GM10248 (cell line): ENCODE measurements around the gene LCN10.

ENCODE experiments used
- CTCF ChIA-PET: fragments of 300-600 bp; sonication (Branson Sonifier 250); formaldehyde crosslinking; extraction: SDS; loops from one replicate; lab custom pipeline; 2021; ENCODE audit warnings: antibody characterized with exemption; lab: Yijun Ruan, JAX
- POLR2A ChIA-PET: fragments of 350-650 bp; sonication (Branson Sonifier 250); formaldehyde crosslinking; extraction: SDS; loops from one replicate; lab custom pipeline; 2020; ENCODE audit warnings: antibody characterized with exemption; lab: Yijun Ruan, JAX
- DNase-seq: peaks from one replicate; pipeline ENCODE4 v3.0.0; 2012; ENCODE audit errors: extremely low spot score
- TF ChIP-seq, protein P1 (sequence below): IDR thresholded peaks from 2 replicates; pipeline ENCODE4 v1.5.1; 2012; ENCODE audit warnings: mild to moderate bottlenecking, low read depth; ENCODE audit errors: extremely low read depth, missing control alignments, control extremely low read depth

LCN10 gene

DNA sequence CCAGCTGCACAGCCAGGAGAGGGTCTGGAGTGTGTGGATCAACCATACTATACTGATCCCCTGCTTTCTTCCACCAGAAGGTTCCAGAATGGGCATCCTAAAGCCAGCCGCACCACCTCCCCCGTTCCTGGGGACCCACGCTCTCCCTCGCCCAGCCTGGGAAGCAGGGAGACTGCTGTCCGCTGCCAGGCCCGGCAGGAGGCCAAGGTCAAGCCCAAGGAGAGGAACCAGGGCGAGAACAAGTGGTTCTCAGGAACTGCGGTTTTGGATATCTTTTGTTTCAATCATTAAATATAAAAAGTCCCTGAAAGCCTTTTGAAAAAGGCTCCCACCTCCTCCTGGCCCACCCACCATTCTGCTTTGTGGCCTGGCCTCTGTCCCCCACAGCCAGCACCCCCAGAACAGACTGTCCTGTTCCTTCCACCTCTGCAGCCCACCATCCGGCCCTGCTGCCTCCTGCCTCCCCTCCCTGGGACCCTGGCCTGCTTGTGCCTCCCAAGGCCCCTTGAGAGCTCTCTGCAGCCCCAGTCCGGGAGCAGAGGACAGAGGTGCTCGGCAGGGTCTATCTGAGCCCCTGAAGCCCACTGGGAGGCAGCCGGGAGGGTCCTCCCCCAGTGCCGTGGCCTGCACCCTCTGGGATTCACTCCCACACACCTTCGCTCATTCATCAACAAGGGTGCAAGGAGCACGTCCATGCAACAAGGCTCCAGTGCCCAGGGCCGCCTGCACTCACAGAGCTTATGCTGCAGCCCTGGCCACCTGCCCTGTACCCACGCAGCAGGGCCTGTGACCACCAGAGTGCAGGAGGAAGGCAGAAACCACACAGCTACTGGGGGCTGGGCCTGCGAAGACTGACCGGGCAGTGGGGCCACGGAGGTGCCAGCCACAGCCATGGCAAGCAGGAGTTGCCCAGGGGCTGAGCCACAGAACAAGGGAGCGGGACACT, 6.2 kb upstream of the LCN10 start:
- TF ChIP-seq, protein P1, sequence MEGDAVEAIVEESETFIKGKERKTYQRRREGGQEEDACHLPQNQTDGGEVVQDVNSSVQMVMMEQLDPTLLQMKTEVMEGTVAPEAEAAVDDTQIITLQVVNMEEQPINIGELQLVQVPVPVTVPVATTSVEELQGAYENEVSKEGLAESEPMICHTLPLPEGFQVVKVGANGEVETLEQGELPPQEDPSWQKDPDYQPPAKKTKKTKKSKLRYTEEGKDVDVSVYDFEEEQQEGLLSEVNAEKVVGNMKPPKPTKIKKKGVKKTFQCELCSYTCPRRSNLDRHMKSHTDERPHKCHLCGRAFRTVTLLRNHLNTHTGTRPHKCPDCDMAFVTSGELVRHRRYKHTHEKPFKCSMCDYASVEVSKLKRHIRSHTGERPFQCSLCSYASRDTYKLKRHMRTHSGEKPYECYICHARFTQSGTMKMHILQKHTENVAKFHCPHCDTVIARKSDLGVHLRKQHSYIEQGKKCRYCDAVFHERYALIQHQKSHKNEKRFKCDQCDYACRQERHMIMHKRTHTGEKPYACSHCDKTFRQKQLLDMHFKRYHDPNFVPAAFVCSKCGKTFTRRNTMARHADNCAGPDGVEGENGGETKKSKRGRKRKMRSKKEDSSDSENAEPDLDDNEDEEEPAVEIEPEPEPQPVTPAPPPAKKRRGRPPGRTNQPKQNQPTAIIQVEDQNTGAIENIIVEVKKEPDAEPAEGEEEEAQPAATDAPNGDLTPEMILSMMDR, result no peak
- no peak for DNase-seq
- POLR2A ChIA-PET, result no interaction called here
- CTCF ChIA-PET, result interaction anchor here (1.0 to 1.4 kb wide), 4 partner anchors 17 to 29 kb away, joined by 3 to 6 read pairs (median 3); no protein-coding TSS in a partner anchor

DNA sequence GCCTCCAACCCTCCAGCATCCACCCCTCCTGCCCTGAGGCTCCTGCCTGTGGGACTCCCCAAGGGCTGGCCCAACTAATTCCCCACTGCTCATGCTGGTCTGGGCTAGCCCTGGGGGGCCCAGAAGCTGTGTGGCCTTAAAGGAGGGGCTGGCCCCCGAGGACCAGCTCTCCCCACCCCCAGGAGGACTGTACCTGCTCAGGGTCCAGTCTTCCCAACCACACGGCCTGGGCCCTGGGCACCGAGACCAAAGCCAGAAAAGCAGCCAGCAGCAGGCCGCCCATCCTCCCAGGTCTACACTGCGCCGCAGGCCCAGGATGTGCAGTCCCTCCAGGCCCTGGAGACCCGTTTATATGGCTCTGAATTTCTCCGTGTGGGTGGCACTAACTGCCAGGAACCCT, 5.5 kb upstream of the LCN10 start, which contains the start of gene LCN6:
Gene LCN6 (minus strand): TSS at position 325 of the 400 bp plus-strand sequence. CDS start 42 bp downstream, at position 283.
- DNase-seq, result no peak
- ChIA-PET CTCF (no interaction called here), POLR2A (no interaction called here)
- TF ChIP-seq, protein P1, result no peak

DNA sequence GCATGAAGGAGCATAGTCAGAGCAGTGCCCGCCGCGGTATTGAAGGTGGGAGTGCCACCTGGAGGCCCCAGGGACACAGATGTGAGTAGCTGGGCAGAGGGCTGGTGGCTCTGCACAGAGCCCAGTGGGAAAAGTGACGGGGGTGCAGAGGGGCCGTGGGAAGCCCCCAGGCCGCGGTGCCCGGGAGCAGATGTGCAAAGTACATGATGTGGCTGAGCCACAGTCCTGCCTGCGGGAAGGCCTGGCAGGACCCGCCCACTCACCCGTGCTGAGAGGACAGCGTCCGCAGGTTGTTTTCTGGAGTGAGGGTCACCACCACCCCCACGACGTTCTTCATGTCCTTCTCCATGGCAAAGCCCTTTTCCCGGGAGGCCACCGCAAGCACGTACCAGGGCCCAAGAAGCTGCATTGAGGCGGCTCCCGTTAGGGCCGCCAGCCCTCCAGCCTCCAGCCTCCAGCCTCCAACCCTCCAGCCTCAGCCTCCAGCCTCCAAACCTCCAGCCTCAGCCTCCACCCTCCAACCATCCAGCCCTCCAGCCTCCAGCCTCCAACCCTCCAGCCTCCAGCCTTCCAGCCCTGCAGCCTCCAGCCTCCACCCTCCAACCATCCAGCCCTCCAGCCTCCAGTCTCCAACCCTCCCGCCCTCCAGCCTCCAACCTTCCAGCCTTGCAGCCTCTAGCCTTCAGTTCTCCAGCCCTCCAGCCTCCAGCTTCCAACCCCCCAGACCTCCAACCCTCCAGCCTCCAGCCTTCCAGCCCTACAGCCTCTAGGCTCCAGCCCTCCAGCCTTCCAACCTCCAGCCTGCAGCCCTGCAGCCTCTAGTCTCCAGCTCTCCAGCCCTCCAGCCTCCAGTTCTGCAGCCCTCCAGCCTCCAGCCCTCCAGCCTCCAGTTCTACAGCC, 4.7 kb upstream of the LCN10 start:
- DNase-seq, result no peak
- CTCF ChIA-PET, result no interaction called here
- TF ChIP-seq, protein P1, result no peak
- POLR2A ChIA-PET, result no interaction called here

- POLR2A ChIA-PET, result no interaction called here
- CTCF ChIA-PET, result no interaction called here
- TF ChIP-seq, protein P1, result no peak
- no peak for DNase-seq
Observed at GRCh38 chr9:136746621-136747020, 3.9 kb upstream of the LCN10 start.

GRCh38 chr9:136746155-136746490, 3.4 kb upstream of the LCN10 start:
- DNase-seq, result no peak
- ChIA-PET POLR2A (no interaction called here), CTCF (no interaction called here)
- TF ChIP-seq, protein P1, result no peak

DNA sequence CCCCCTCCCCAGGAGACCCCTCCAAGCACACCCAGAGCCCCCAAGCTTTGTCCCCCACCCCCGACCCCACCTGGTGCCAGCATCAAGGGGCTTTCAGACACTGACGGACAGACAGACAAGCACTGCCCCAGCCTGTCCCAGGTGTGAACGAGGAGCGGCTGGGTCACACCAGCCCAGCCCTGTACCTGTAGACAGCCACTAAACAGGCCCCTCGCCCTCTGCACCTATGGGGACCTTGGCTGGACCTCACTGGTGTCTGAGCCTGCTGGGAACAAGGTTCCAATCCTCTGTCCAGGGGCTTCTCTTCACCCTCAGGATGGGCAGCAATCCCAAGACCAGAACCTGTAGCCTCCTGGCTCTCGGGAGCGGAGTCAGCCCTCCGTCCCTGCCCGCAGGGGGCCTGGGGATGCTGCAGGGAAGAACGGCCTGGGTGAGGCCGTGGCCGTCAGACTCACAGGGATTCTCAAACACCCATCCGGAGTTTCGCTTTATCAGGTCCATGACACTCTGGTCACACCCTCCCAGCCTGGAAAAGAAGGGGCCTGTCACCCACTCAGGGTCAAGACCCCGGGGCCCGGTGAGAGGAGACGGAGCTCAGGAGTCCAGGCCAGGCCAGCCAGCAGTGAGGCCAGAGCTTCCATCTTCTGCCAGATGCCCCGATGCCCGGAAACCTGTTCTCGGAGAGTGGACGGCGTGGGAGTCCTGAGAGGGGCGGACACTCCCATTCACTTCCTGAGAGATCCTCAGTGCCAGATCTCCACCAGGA, 2.8 kb upstream of the LCN10 start:
- TF ChIP-seq, protein P1, result no peak
- CTCF ChIA-PET, result interaction anchor here (0.7 to 1.3 kb wide), 2 partner anchors 15 to 19 kb away, joined by 3 read pairs; partner anchors contain the start of gene LCN15
- no peak for DNase-seq
- POLR2A ChIA-PET, result interaction anchor here (1.1 kb wide), 1 partner anchor 17 kb away, joined by 7 read pairs; no protein-coding TSS in a partner anchor
